GM12878 (cell line): ENCODE results near the gene GABBR2. TPM values are rescaled to one million over a fixed set of nuclear protein-coding genes. Genes with fewer than 3 reads are reported as not detected.
A peak's percentile ranks its signal among the peaks of the same experiment; 100 is the strongest.

Experiments
- ATAC-seq: fragments of 200-7000 bp; cut with Tn5 transposase; 3 replicates; pipeline ENCODE4 v1.9.1; 2020; ENCODE audit warnings: mild to moderate bottlenecking, moderate library complexity
- BruUV-seq: library from RNA; stranded (reverse); fragments of 400-500 nt; replicated peaks from 2 replicates; lab custom pipeline; 2021; lab: Mats Ljungman, UMichigan
- CTCF ChIA-PET: fragments of 300-600 bp; sonication (Branson Sonifier 250); formaldehyde crosslinking; extraction: SDS; loops from one replicate; lab custom pipeline; 2021; ENCODE audit warnings: inconsistent platforms; lab: Yijun Ruan, JAX
- POLR2A ChIA-PET: fragments of 350-600 bp; formaldehyde crosslinking; extraction: SDS; loops from one replicate; lab custom pipeline; 2021; ENCODE audit warnings: inconsistent platforms; lab: Charles Lee
- RAD21 ChIA-PET: fragments of 300-600 bp; sonication (Branson Sonifier 250); formaldehyde crosslinking; loops from one replicate; lab custom pipeline; 2023; ENCODE audit warnings: antibody characterized with exemption; ENCODE audit not compliant: unreplicated experiment; lab: Charles Lee
- SMC1A ChIA-PET: fragments of 300-600 bp; sonication (Branson Sonifier 250); formaldehyde crosslinking; loops from one replicate; lab custom pipeline; 2023; ENCODE audit not compliant: unreplicated experiment, uncharacterized antibody; lab: Charles Lee
- DNase-seq: peaks from one replicate; pipeline ENCODE4 v3.0.0-alpha.2; 2011; ENCODE audit warnings: low read depth, low spot score
- FAIRE-seq: peaks from 3 replicates; lab custom pipeline; 2011; peaks lifted over from hg19 to GRCh38; lab: Jason Lieb, UNC
- H2AFZ ChIP-seq: 2 replicates; pipeline ENCODE4 v1.6.0; 2011; ENCODE audit warnings: low read depth, low read length, control low read depth; ENCODE audit not compliant: control insufficient read depth
- H3K27ac ChIP-seq: 2 replicates; pipeline ENCODE4 v1.5.1; 2011; ENCODE audit warnings: control low read depth; ENCODE audit not compliant: control insufficient read depth, insufficient read depth
- H3K27me3 ChIP-seq, 2 experiments: replicated peaks in 1 of 2; 2 replicates each; pipeline versions ENCODE4 v1.6.0 to v1.6.1; 2011; ENCODE audit warnings: low read length in 1 of 2; ENCODE audit not compliant: control insufficient read depth in 2 of 2, insufficient read depth in 2 of 2
- H3K36me3 ChIP-seq, 2 experiments: 2 replicates each; pipeline ENCODE4 v1.5.1; 2011; ENCODE audit warnings: low read length in 1 of 2; ENCODE audit not compliant: control insufficient read depth in 2 of 2, insufficient read depth in 2 of 2
- H3K4me1 ChIP-seq: 2 replicates; pipeline ENCODE4 v1.6.1; 2011; ENCODE audit warnings: mild to moderate bottlenecking, low read length, moderate library complexity, mixed read lengths; ENCODE audit not compliant: control insufficient read depth, insufficient read depth
- H3K4me2 ChIP-seq: 2 replicates; pipeline ENCODE4 v1.6.0; 2011; ENCODE audit warnings: control low read depth; ENCODE audit not compliant: control insufficient read depth, insufficient read depth
- H3K4me3 ChIP-seq: fragments of 200-600 bp; sonication (generic); 2 replicates; pipeline ENCODE4 v1.5.1; 2016
- H3K79me2 ChIP-seq: 2 replicates; pipeline ENCODE4 v1.6.0; 2011; ENCODE audit warnings: low read length; ENCODE audit not compliant: control insufficient read depth, insufficient read depth
- H3K9ac ChIP-seq: 2 replicates; pipeline ENCODE4 v1.8.0; 2011; ENCODE audit warnings: low read length, control low read depth, mixed read lengths; ENCODE audit not compliant: control insufficient read depth, insufficient read depth
- H3K9me3 ChIP-seq: replicated peaks from 3 replicates; pipeline ENCODE4 v1.5.1; 2011; ENCODE audit warnings: mild to moderate bottlenecking, low read length; ENCODE audit not compliant: control insufficient read depth, insufficient read depth
- H4K20me1 ChIP-seq: 2 replicates; pipeline ENCODE4 v1.6.0; 2011; ENCODE audit not compliant: control insufficient read depth, insufficient read depth
- FOS ChIP-seq: IDR thresholded peaks from 3 replicates; pipeline ENCODE4 v1.6.1; 2011; ENCODE audit warnings: borderline replicate concordance; ENCODE audit not compliant: insufficient read length; ENCODE audit errors: extremely low read depth
- JUNB ChIP-seq: IDR thresholded peaks from 2 replicates; pipeline ENCODE4 v1.6.1; 2016; ENCODE audit warnings: antibody characterized with exemption, mild to moderate bottlenecking
- MTA2 ChIP-seq: fragments of 450-650 bp; IDR thresholded peaks from 2 replicates; pipeline ENCODE4 v1.6.1; 2016; ENCODE audit warnings: low read depth, mild to moderate bottlenecking, moderate library complexity
- RELB ChIP-seq: fragments of 450-650 bp; IDR thresholded peaks from 2 replicates; pipeline ENCODE4 v1.6.1; 2017; ENCODE audit warnings: low read depth, mild to moderate bottlenecking, moderate library complexity
- TARDBP ChIP-seq: IDR thresholded peaks from 2 replicates; pipeline ENCODE4 v1.6.1; 2016; ENCODE audit warnings: borderline replicate concordance
- WGBS: methylation state at CpG from one replicate; pipeline ENCODE4 v1.1.6; 2016; ENCODE audit warnings: low lambda C conversion rate; ENCODE audit not compliant: insufficient replicate concordance, insufficient coverage; ENCODE audit errors: missing lambda C conversion rate; 5-methylcytosine and 5-hydroxymethylcytosine counted together
- in situ Hi-C: fragments of 300-500 bp; cut with MboI; formaldehyde crosslinking; loops from 9 replicates; pipeline ENCODE4 v1.14.3; 2018; ENCODE audit warnings: mixed read lengths
- intact Hi-C: fragments of 100-400 bp; cut with micrococcal nuclease; formaldehyde crosslinking; loops from one replicate; pipeline ENCODE4 v1.14.2; 2022; ENCODE audit not compliant: unreplicated experiment
- polyA plus RNA-seq, 11 experiments: library from polyadenylated mRNA; depleted of rRNA in 4 of 11; unstranded in 6 of 11; stranded (reverse) in 5 of 11; fragments of >200 nt; fragmentation: Nextera tagmentation in 4 of 11; fragmentation: Illumina TruSeq in 1 of 11; extraction: Ambion mirVana in 4 of 11; extraction: Trizol in 1 of 11; gene quantifications; 1 replicate in 1 of 11; 2 replicates in 10 of 11; pipeline versions ENCODE4 v1.2.1 to v1.2.3, GENCODE V29; 2011 to 2016; ENCODE audit warnings: inconsistent platforms in 2 of 11, missing spikeins in 2 of 11, low read depth in 1 of 11
- total RNA-seq, 4 experiments: library from RNA; depleted of rRNA in 3 of 4; stranded (reverse); fragments of >200 nt in 3 of 4; fragmentation: Illumina TruSeq in 1 of 4; extraction: Trizol in 1 of 4; gene quantifications; 2 replicates each; pipeline versions ENCODE4 v1.2.1 to v1.2.3, GENCODE V29; 2013 to 2021

GABBR2 gene
- total and polyA plus RNA-seq, 10 of the 15 experiments (the other 5 are each of a cell fraction or from before 2014, with no cell fraction given) = 0.02 to 2.2 (median 0.06) TPM; not detected in 2

GRCh38 chr9:98714833-98715232, 6.1 kb upstream of the GABBR2 start:
- SMC1A ChIA-PET = no interaction called here
- FAIRE-seq = no peak
- intact Hi-C loops = no loop called here
- no peak for TF ChIP-seq MTA2
- TF ChIP-seq TARDBP = no peak
- no peak for TF ChIP-seq FOS
- Histone ChIP-seq H4K20me1 (no peaks in the 10 kb centered on the region), H3K9me3 (no peaks in the 10 kb centered on the region), H3K27me3 (peaks cover 2 to 3% of the 10 kb centered on the region in 2 experiments; a peak in 3 of 4 replicates), H2AFZ (no peak overlapping the region), H3K4me1 (no peaks in the 10 kb centered on the region), H3K9ac (no peak overlapping the region), H3K36me3 (no peaks in the 10 kb centered on the region), H3K4me2 (no peak overlapping the region), H3K4me3 (no peak overlapping the region), H3K27ac (no peak overlapping the region), H3K79me2 (no peaks in the 10 kb centered on the region)
- WGBS = 38% methylated on average over 1 of the region's 1 CpG
- in situ Hi-C loops = no loop called here
- POLR2A ChIA-PET = no interaction called here
- RAD21 ChIA-PET = no interaction called here
- DNase-seq = no peak
- no TSS peak for BruUV-seq
- CTCF ChIA-PET = no interaction called here
- no peak for ATAC-seq

- Histone ChIP-seq H2AFZ (no peak overlapping the region), H3K36me3 (no peaks in the 10 kb centered on the region), H3K79me2 (no peaks in the 10 kb centered on the region), H3K4me2 (no peak overlapping the region), H3K4me1 (no peaks in the 10 kb centered on the region), H4K20me1 (no peaks in the 10 kb centered on the region), H3K27ac (no peak overlapping the region), H3K9me3 (no peaks in the 10 kb centered on the region), H3K4me3 (no peak overlapping the region), H3K9ac (no peak overlapping the region), H3K27me3 (peaks cover 3 to 4% of the 10 kb centered on the region in 2 experiments; a peak in 3 of 4 replicates)
- POLR2A ChIA-PET = no interaction called here
- peak; percentile 36; the same call in 1 of the 3 replicates for ATAC-seq
- in situ Hi-C loops (no loop called here), intact Hi-C loops (no loop called here)
- CTCF ChIA-PET = no interaction called here
- FAIRE-seq = no peak
- SMC1A ChIA-PET = interaction anchor here (0.7 kb wide), 1 partner anchor 62 kb away, joined by 3 read pairs; no protein-coding TSS in a partner anchor
- RAD21 ChIA-PET = no interaction called here
- no peak for TF ChIP-seq RELB
- peak; percentile 27; the same call in 1 of the 2 replicates for TF ChIP-seq JUNB
- no peak for DNase-seq
- no TSS peak for BruUV-seq
These were observed 4.3 kb upstream of the GABBR2 start for GRCh38 chr9:98712987-98713386.
